SH-SY5Y (cell line): ENCODE results near the gene MYO5C.

Experiments
- GATA2 ChIP-seq: IDR thresholded peaks from 2 replicates; pipeline ENCODE4 v1.6.1; 2011; ENCODE audit warnings: mild to moderate bottlenecking, low read depth, low read length
- GATA3 ChIP-seq: IDR thresholded peaks from 2 replicates; pipeline ENCODE4 v1.6.1; 2011; ENCODE audit warnings: low read depth, mild to moderate bottlenecking, low read length, moderate library complexity

DNA sequence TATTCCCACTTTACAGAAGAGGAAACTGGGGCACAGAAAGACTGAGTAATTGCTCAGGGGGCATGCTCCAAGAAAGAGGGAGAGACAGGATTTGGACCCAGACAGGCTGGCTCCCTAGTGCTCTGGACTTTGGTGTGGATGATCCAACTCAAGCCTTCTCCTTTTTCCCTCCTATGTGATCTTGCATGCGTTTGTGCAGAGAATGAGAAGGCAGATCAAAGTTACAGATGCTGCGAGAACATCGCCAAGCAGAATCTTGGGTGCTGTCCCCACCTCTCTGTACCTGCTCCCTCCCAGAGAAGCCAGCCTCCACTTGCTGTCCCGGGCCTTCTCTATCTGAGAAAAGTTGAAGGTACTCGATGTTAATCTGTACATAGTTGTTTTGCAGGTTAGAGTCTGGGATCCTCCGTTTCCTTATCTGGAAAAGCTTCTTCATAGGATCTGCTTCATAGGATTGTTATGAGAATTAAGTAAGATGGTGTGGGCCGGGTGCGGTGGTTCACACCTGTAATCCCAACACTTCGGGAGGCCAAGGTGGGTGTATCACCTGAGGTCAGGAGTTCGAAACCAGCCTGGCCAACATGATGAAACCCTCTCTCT, 114.7 kb downstream of the MYO5C start:
- TF ChIP-seq GATA2 (no peak), GATA3 (no peak)
